ENCODE results near the gene ARL3. TPM values are rescaled to one million over a fixed set of nuclear protein-coding genes. Genes with fewer than 3 reads are reported as not detected.

The ARL3 gene
- total RNA-seq (2021) = 13.3 to 16.1 TPM (median 15.6 TPM) in 3 replicates
- percentile 67 among the genes with signal in this experiment for Bru-seq, nascent RNA
- long read RNA-seq, experiment 1, transcript ARL3-201 (6 exons, 3,844 nt) = major isoform, 93 of 113 reads
- long read RNA-seq, experiment 1, partial matches to known transcripts = 17 of 113 reads
- long read RNA-seq, experiment 1, other reads (novel, unspliced or antisense) = 3 of 113 reads
- long read RNA-seq, experiment 2, transcript ARL3-201 (6 exons, 3,844 nt) = major isoform, 53 of 103 reads
- long read RNA-seq, experiment 2, partial matches to known transcripts = 41 of 103 reads
- long read RNA-seq, experiment 2, other reads (novel, unspliced or antisense) = 9 of 103 reads
- long read RNA-seq, experiment 3, transcript ARL3-201 (6 exons, 3,844 nt) = major isoform, 258 of 277 reads
- long read RNA-seq, experiment 3, partial matches to known transcripts = 5 of 277 reads
- long read RNA-seq, experiment 3, other reads (novel, unspliced or antisense) = 14 of 277 reads

- Mint-ChIP-seq H3K4me3 (peak within 1 kb of the TSS; percentile 90), H3K36me3 (peaks cover 4% of the 10 kb centered on the region; the same call in 1 of the 2 replicates), H3K9me3 (no peaks in the 10 kb centered on the region), H3K27me3 (ENCODE audit: low read depth) (no peaks in the 10 kb centered on the region), H3K4me1 (peaks cover 46% of the 10 kb centered on the region), H3K27ac (peak within 1 kb of the TSS; percentile 73)
- ChIA-PET POLR2A (interaction anchor here (0.5 to 2.8 kb wide), 11 partner anchors 22 to 210 kb away, joined by 3 to 13 read pairs (median 5); partner anchors contain the start of genes CNNM2, SUFU and WBP1L), CTCF (interaction anchor here (0.5 to 6.4 kb wide), 32 partner anchors 9 to 871 kb away, joined by 3 to 101 read pairs (median 4); partner anchors contain the start of genes ACTR1A, AS3MT, BORCS7 and CNNM2)
- DNase-seq (ENCODE audit: low spot score) = peak; percentile 98
- ATAC-seq = peak; percentile 93
- TF ChIP-seq JAZF1 (CRISPR knock-in tag; IDR thresholded peaks at IDR 0.05) (no peak), USF1 (CRISPR knock-in tag; IDR thresholded peaks at IDR 0.05) (peak; percentile 82), NFYB (CRISPR knock-in tag; conservative IDR thresholded peaks at IDR 0.05; ENCODE audit: low read depth) (peak; percentile 56; the same call in 1 of the 2 replicates), ZNF232 (CRISPR knock-in tag; IDR thresholded peaks at IDR 0.05) (peak; percentile 87; the same call in 1 of the 2 replicates), ZNF423 (CRISPR knock-in tag; IDR thresholded peaks at IDR 0.05) (peak; percentile 52), MLX (CRISPR knock-in tag; IDR thresholded peaks at IDR 0.05) (no peak), RORB (CRISPR knock-in tag; IDR thresholded peaks at IDR 0.05) (no peak), TEAD4 (CRISPR knock-in tag; IDR thresholded peaks at IDR 0.05) (no peak), E2F5 (CRISPR knock-in tag; IDR thresholded peaks at IDR 0.05) (peak; percentile 72), ZNF263 (CRISPR knock-in tag; IDR thresholded peaks at IDR 0.05; ENCODE audit: low read depth) (peak; percentile 99), AFF4 (CRISPR knock-in tag; IDR thresholded peaks at IDR 0.05; ENCODE audit: borderline replicate concordance) (peak; percentile 55; the same call in 1 of the 2 replicates), CTCF (IDR thresholded peaks at IDR 0.05) (0 out of 2 replicates have a peak, but pooled peaks have one; percentile 25), TEAD1 (CRISPR knock-in tag; IDR thresholded peaks at IDR 0.05) (0 out of 2 replicates have a peak, but pooled peaks have one; percentile 49), NFATC4 (CRISPR knock-in tag; IDR thresholded peaks at IDR 0.05) (no peak), MAX (CRISPR knock-in tag; IDR thresholded peaks at IDR 0.05) (peak; percentile 54), SP1 (CRISPR knock-in tag; conservative IDR thresholded peaks at IDR 0.05) (peak; percentile 54; the same call in 1 of the 2 replicates), SMAD4 (CRISPR knock-in tag; IDR thresholded peaks at IDR 0.05) (0 out of 2 replicates have a peak, but pooled peaks have one; percentile 30), USF2 (CRISPR knock-in tag; IDR thresholded peaks at IDR 0.05) (peak; percentile 89), JUN (CRISPR knock-in tag; IDR thresholded peaks at IDR 0.05) (peak; percentile 66; the same call in 1 of the 2 replicates), ARID4B (CRISPR knock-in tag; IDR thresholded peaks at IDR 0.05; ENCODE audit: borderline replicate concordance) (peak; percentile 89)
Observed at GRCh38 chr10:102713814-102714620, at the start of gene ARL3. Gene ARL3, minus strand, starts transcription at chr10:102714397. Its CDS starts 122 bp downstream, at chr10:102714275.

All from WTC11 (cell line).